ENCODE results near the gene RAPGEF1.
"Not testable (repeated sequence)": the region's sequence is repeated elsewhere in the genome, so short reads cannot be mapped to it uniquely, and the experiment has no call there.

Gene RAPGEF1

DNA sequence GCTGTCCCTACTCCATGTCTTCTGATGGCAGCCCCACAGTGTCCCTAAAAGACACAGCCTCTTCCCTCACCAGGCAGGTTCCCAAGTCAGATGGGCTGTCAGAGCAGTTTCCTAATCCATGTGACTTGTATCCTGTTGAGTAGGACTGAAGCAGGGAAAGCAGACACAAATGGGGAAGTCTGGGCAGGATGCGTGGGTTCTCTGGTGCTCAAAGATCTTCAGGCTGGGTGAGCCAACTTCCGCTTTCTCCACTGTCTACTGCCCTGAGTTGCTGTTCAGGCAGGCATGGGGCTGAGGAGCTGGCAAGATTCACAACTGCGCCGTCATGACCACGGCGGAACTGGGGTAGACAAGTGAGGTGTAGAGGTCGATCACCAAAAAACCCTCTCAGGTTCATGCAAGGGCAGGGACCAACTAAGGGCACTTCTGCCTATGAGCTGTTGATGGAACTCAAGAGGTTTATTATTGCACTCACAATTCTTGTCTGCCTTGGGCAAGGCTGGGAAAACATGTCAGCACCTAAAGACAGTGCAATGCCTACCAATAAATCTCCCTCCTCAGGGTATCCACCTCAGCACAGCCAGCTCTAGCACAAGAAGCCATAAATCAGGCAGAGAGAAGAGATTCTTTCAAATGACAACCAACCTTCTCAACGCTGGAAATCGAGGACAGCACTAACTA is 83.4 kb downstream of the RAPGEF1 start:
- Histone ChIP-seq H3K9me2 (replicated peaks; ENCODE audit: insufficient read depth, low read length) (no peaks in the 10 kb centered on the region), H3K9me3 (ENCODE audit: insufficient read depth, low read length) (no peaks in the 10 kb centered on the region), H3K36me3 (ENCODE audit: low read length) (no peaks in the 10 kb centered on the region), H2AFZ (ENCODE audit: low read depth, low read length, severe bottlenecking) (no peak overlapping the region), H3K27me3 (ENCODE audit: low read length) (no peaks in the 10 kb centered on the region), H3K27ac (ENCODE audit: low read depth, low read length) (peak overlapping the region; percentile 97), H3K9ac (ENCODE audit: low read length) (peak overlapping the region; percentile 58), H3F3A (ENCODE audit: insufficient read depth) (peaks cover 50% of the 10 kb centered on the region), H4K20me1 (ENCODE audit: low read depth, low read length) (peaks cover 3% of the 10 kb centered on the region; the same call in 1 of the 2 replicates), H3K4me3 (ENCODE audit: insufficient read depth, low read length, poor library complexity, severe bottlenecking) (peak overlapping the region; percentile 11), H3K79me2 (ENCODE audit: insufficient read depth, low read length) (peaks cover 74% of the 10 kb centered on the region), H3K4me2 (ENCODE audit: low read depth, low read length, poor library complexity, severe bottlenecking) (peak overlapping the region; percentile 68)
- TF ChIP-seq, protein P1, sequence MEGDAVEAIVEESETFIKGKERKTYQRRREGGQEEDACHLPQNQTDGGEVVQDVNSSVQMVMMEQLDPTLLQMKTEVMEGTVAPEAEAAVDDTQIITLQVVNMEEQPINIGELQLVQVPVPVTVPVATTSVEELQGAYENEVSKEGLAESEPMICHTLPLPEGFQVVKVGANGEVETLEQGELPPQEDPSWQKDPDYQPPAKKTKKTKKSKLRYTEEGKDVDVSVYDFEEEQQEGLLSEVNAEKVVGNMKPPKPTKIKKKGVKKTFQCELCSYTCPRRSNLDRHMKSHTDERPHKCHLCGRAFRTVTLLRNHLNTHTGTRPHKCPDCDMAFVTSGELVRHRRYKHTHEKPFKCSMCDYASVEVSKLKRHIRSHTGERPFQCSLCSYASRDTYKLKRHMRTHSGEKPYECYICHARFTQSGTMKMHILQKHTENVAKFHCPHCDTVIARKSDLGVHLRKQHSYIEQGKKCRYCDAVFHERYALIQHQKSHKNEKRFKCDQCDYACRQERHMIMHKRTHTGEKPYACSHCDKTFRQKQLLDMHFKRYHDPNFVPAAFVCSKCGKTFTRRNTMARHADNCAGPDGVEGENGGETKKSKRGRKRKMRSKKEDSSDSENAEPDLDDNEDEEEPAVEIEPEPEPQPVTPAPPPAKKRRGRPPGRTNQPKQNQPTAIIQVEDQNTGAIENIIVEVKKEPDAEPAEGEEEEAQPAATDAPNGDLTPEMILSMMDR (IDR thresholded peaks at IDR 0.05; ENCODE audit: insufficient read depth, low read length, poor library complexity, severe bottlenecking) = no peak
- no peak for TF ChIP-seq EZH2phosphoT487 (conservative IDR thresholded peaks at IDR 0.05; ENCODE audit: low read length)

DNA sequence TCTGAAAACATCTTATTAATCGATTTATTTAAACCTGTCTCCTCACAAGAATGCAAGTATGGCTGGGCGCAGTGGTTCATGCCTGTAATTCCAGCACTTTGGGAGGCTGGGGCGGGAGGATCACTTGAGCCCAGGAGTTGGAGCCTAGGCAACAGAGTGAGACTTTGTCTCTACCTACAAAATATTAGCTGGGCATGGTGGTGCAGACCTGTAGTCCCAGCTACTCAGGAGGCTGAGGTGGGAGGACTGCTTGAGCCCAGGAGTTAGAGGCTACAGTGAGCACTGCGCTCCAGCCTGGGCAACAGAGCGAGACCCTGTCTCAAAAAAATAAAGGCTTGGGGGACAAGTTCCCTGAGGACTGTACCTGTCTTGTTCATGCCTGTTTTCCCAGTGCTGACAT is 85.5 kb downstream of the RAPGEF1 start:
- H2AFZ ChIP-seq (ENCODE audit: low read depth, low read length, severe bottlenecking); H3K9me2 ChIP-seq (replicated peaks; ENCODE audit: insufficient read depth, low read length); H3K9ac ChIP-seq (ENCODE audit: low read length); H3K36me3 ChIP-seq (ENCODE audit: low read length); H3K4me3 ChIP-seq (ENCODE audit: insufficient read depth, low read length, poor library complexity, severe bottlenecking); H3K27me3 ChIP-seq (ENCODE audit: low read length); H3K9me3 ChIP-seq (ENCODE audit: insufficient read depth, low read length); H4K20me1 ChIP-seq (ENCODE audit: low read depth, low read length): not testable (repeated sequence)
- H3K27ac ChIP-seq (ENCODE audit: low read depth, low read length) = peak overlapping the region; percentile 97
- H3K79me2 ChIP-seq (ENCODE audit: insufficient read depth, low read length) = peaks cover 67% of the 10 kb centered on the region
- H3F3A ChIP-seq (ENCODE audit: insufficient read depth) = peaks cover 44% of the 10 kb centered on the region
- H3K4me2 ChIP-seq (ENCODE audit: low read depth, low read length, poor library complexity, severe bottlenecking) = peak overlapping the region; percentile 52

DNA sequence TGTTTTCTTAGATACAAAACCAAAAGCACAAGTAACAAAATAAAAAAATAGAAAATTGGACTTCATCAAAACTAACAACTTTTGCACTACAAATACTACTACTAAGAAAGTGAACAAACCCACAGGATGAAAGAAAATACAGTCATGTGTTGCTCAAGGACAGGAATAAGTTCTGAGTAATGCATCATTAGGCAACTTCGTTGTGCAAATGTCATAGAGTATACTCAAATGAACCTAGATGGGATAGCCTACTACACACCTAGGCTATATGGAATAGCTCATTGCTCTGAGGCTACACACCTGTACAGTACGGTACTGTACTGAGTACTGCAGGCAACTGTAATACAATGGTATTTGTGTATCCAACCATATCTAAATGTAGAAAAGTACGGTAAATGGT is 88.3 kb downstream of the RAPGEF1 start:
- H3K9me3 ChIP-seq (ENCODE audit: insufficient read depth, low read length) = no peaks in the 10 kb centered on the region
- no peak overlapping the region for H2AFZ ChIP-seq (ENCODE audit: low read depth, low read length, severe bottlenecking)
- H3K9ac ChIP-seq (ENCODE audit: low read length) = no peak overlapping the region
- H3F3A ChIP-seq (ENCODE audit: insufficient read depth) = peaks cover 18% of the 10 kb centered on the region
- no peaks in the 10 kb centered on the region for H3K9me2 ChIP-seq (replicated peaks; ENCODE audit: insufficient read depth, low read length)
- no peak overlapping the region for H3K4me3 ChIP-seq (ENCODE audit: insufficient read depth, low read length, poor library complexity, severe bottlenecking)
- H3K4me2 ChIP-seq (ENCODE audit: low read depth, low read length, poor library complexity, severe bottlenecking) = no peak overlapping the region
- H3K27me3 ChIP-seq (ENCODE audit: low read length) = no peaks in the 10 kb centered on the region
- H4K20me1 ChIP-seq (ENCODE audit: low read depth, low read length) = peaks cover 3% of the 10 kb centered on the region; the same call in 1 of the 2 replicates
- TF ChIP-seq, protein P1 (IDR thresholded peaks at IDR 0.05; ENCODE audit: insufficient read depth, low read length, poor library complexity, severe bottlenecking) = no peak
- no peak for TF ChIP-seq EZH2phosphoT487 (conservative IDR thresholded peaks at IDR 0.05; ENCODE audit: low read length)
- H3K27ac ChIP-seq (ENCODE audit: low read depth, low read length) = peak overlapping the region; percentile 15; the same call in 1 of the 2 replicates
- H3K79me2 ChIP-seq (ENCODE audit: insufficient read depth, low read length) = peaks cover 49% of the 10 kb centered on the region
- no peaks in the 10 kb centered on the region; the same call in 1 of the 2 replicates for H3K36me3 ChIP-seq (ENCODE audit: low read length)

DNA sequence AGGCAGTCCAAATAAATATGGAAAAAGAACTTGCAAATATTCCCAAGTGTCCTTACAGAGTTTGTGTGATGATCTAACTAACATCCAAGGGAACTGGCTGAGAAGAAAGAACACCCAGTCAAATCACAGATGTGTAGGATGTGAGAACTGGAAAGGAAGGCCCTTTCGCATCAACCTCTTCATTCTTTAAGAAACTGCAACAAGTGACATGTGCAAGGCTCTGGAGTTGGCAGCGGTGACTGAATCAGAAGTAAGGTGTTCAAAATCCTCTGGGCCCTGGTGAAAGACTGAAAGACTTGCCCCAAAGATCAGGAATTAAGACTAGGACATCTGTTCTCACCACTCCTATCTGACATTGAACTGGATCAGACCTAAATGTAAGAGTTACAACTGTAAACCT is 88.7 kb downstream of the RAPGEF1 start:
- Histone ChIP-seq H3K9me2 (replicated peaks; ENCODE audit: insufficient read depth, low read length) (no peaks in the 10 kb centered on the region), H4K20me1 (ENCODE audit: low read depth, low read length) (peaks cover 3% of the 10 kb centered on the region; the same call in 1 of the 2 replicates), H3K4me3 (ENCODE audit: insufficient read depth, low read length, poor library complexity, severe bottlenecking) (no peak overlapping the region), H2AFZ (ENCODE audit: low read depth, low read length, severe bottlenecking) (no peak overlapping the region), H3K9me3 (ENCODE audit: insufficient read depth, low read length) (no peaks in the 10 kb centered on the region), H3K79me2 (ENCODE audit: insufficient read depth, low read length) (peaks cover 49% of the 10 kb centered on the region), H3K27ac (ENCODE audit: low read depth, low read length) (no peak overlapping the region), H3K4me2 (ENCODE audit: low read depth, low read length, poor library complexity, severe bottlenecking) (no peak overlapping the region), H3K9ac (ENCODE audit: low read length) (no peak overlapping the region), H3K27me3 (ENCODE audit: low read length) (no peaks in the 10 kb centered on the region), H3K36me3 (ENCODE audit: low read length) (no peaks in the 10 kb centered on the region; the same call in 1 of the 2 replicates), H3F3A (ENCODE audit: insufficient read depth) (peaks cover 15% of the 10 kb centered on the region)
- no peak for TF ChIP-seq EZH2phosphoT487 (conservative IDR thresholded peaks at IDR 0.05; ENCODE audit: low read length)
- TF ChIP-seq, protein P1 (IDR thresholded peaks at IDR 0.05; ENCODE audit: insufficient read depth, low read length, poor library complexity, severe bottlenecking) = no peak

Data from SU-DHL-6 (cell line).